ENCODE measurements around the gene MACROD1. TPM values are rescaled to one million over a fixed set of nuclear protein-coding genes. Genes with fewer than 3 reads are reported as not detected.
A peak's percentile ranks its signal among the peaks of the same experiment; 100 is the strongest.

The MACROD1 gene
- total and polyA plus RNA-seq, 10 of the 15 experiments (the other 5 are each of a cell fraction or from before 2014, with no cell fraction given): 1.2 to 22.7 (median 11.3) TPM; not detected in 1

- no TSS peak for BruUV-seq (replicated peaks)
- 91% methylated on average over 17 of the region's 17 CpGs for WGBS (ENCODE audit: insufficient coverage, insufficient replicate concordance, low lambda C conversion rate, missing lambda C conversion rate)
- H3K4me2 ChIP-seq (ENCODE audit: control insufficient read depth, insufficient read depth): peak overlapping the region; percentile 85
- H3K9ac ChIP-seq (ENCODE audit: control insufficient read depth, insufficient read depth, low read length): peak overlapping the region; percentile 18; the same call in 1 of the 2 replicates
- no peaks in the 10 kb centered on the region for H3K27me3 ChIP-seq (replicated peaks in 1 of 2; ENCODE audit: control insufficient read depth in 2 of 2, insufficient read depth in 2 of 2, low read length in 1 of 2)
- ChIA-PET CTCF (interaction anchor here (0.6 to 1.7 kb wide), 8 partner anchors 12 to 507 kb away, joined by 3 to 5 read pairs (median 3); partner anchors contain the start of genes MACROD1 and PRDX5), POLR2A (interaction anchor here (0.6 to 1.3 kb wide), 5 partner anchors 9 to 1414 kb away, joined by 3 to 8 read pairs (median 3); partner anchors contain the start of genes FERMT3, NUDT22 and TRPT1), SMC1A (ENCODE audit: uncharacterized antibody, unreplicated experiment) (interaction anchor here (0.7 kb wide), 1 partner anchor 43 kb away, joined by 4 read pairs; no protein-coding TSS in a partner anchor), RAD21 (ENCODE audit: unreplicated experiment) (interaction anchor here (0.8 to 1.6 kb wide), 2 partner anchors 17 to 23 kb away, joined by 3 to 8 read pairs; no protein-coding TSS in a partner anchor)
- DNase-seq (ENCODE audit: low read depth, low spot score): no peak
- in situ Hi-C loops (cut with MboI) (no loop called here), intact Hi-C loops (cut with micrococcal nuclease; ENCODE audit: unreplicated experiment) (no loop called here)
- no peak for FAIRE-seq
- H3K9me3 ChIP-seq (replicated peaks; ENCODE audit: control insufficient read depth, insufficient read depth, low read length): no peaks in the 10 kb centered on the region
- peak overlapping the region; percentile 82 for H2AFZ ChIP-seq (ENCODE audit: control insufficient read depth, low read depth, low read length)
- H3K27ac ChIP-seq (ENCODE audit: control insufficient read depth, insufficient read depth): peak overlapping the region; percentile 42
- H3K4me1 ChIP-seq (ENCODE audit: control insufficient read depth, insufficient read depth, low read length): peaks cover 28% of the 10 kb centered on the region
- H3K4me3 ChIP-seq: peak overlapping the region; percentile 5; the same call in 1 of the 2 replicates
- H3K79me2 ChIP-seq (ENCODE audit: control insufficient read depth, insufficient read depth, low read length): peaks cover 22% of the 10 kb centered on the region
- no peaks in the 10 kb centered on the region for H3K36me3 ChIP-seq (ENCODE audit: control insufficient read depth in 2 of 2, insufficient read depth in 2 of 2, low read length in 1 of 2)
- H4K20me1 ChIP-seq (ENCODE audit: control insufficient read depth, insufficient read depth): peaks cover 3% of the 10 kb centered on the region; the same call in 1 of the 2 replicates
- peak; percentile 13 for ATAC-seq
- TF ChIP-seq BCL3 (IDR thresholded peaks at IDR 0.05; ENCODE audit: borderline replicate concordance, insufficient read depth, low read depth, low read length, poor library complexity, severe bottlenecking): no peak
- peak in 1 of 2 experiments; percentile 11; a peak in 1 of 4 replicates for TF ChIP-seq IKZF2 (IDR thresholded peaks at IDR 0.05)
- TF ChIP-seq RAD51 (IDR thresholded peaks at IDR 0.05): peak; percentile 97
- peak; percentile 20; the same call in 1 of the 2 replicates for TF ChIP-seq MAX (IDR thresholded peaks at IDR 0.05; ENCODE audit: low read depth, low read length)
- TF ChIP-seq BHLHE40 (IDR thresholded peaks at IDR 0.05; ENCODE audit: borderline replicate concordance in 1 of 2, low read depth in 2 of 2, low read length in 1 of 2): peak; percentile 56 to 88; a peak in 3 of 4 replicates
- no peak for TF ChIP-seq KDM1A (IDR thresholded peaks at IDR 0.05; ENCODE audit: borderline replicate concordance)
- no peak for TF ChIP-seq RFX5 (IDR thresholded peaks at IDR 0.05; ENCODE audit: low read depth, low read length)
- TF ChIP-seq JUNB (IDR thresholded peaks at IDR 0.05): no peak
- TF ChIP-seq RUNX3 (IDR thresholded peaks at IDR 0.05; ENCODE audit: low read length): peak; percentile 33
- no peak for TF ChIP-seq ATF7 (IDR thresholded peaks at IDR 0.05; ENCODE audit: low read depth)
- no peak for TF ChIP-seq SKIL (IDR thresholded peaks at IDR 0.05; ENCODE audit: low read depth, poor library complexity, severe bottlenecking)
- no peak for TF ChIP-seq E2F4 (IDR thresholded peaks at IDR 0.05; ENCODE audit: low read depth, low read length)
- no peak for TF ChIP-seq WRNIP1 (IDR thresholded peaks at IDR 0.05; ENCODE audit: borderline replicate concordance, low read depth, low read length)
- 0 out of 2 replicates have a peak, but pooled peaks have one; percentile 22 for TF ChIP-seq IRF4 (IDR thresholded peaks at IDR 0.05; ENCODE audit: low read depth, low read length)
- peak; percentile 38; the same call in 1 of the 2 replicates for TF ChIP-seq MLLT1 (IDR thresholded peaks at IDR 0.05)
- TF ChIP-seq NR2F1 (conservative IDR thresholded peaks at IDR 0.05): no peak
Measured at GRCh38 chr11:64181506-64182411, 15.8 kb upstream of the MACROD1 start.

All from GM12878 (cell line).